ENCODE measurements around the gene BSN. TPM values are rescaled to one million over a fixed set of nuclear protein-coding genes. Genes with fewer than 3 reads are reported as not detected.

BSN gene
- total RNA-seq = 1 to 10 TPM; 1.3 to 6.6 TPM

- peak; percentile 92 for ATAC-seq
- WGBS, 2 donors = 3 to 5% methylated on average over 17 to 65 of the region's 76 CpGs
- peak within 1 kb of the TSS; percentile 52 to 75 (median 69) for H3K27ac ChIP-seq
- no peaks in the 10 kb centered on the region for H3K36me3 ChIP-seq (replicated peaks in 1 of 2; ENCODE audit: insufficient read depth in 1 of 2, low read depth in 2 of 2)
- TF ChIP-seq CTCF (IDR thresholded peaks at IDR 0.05) = peak in 1 of 7 experiments; percentile 7
- TF ChIP-seq POLR2A (IDR thresholded peaks at IDR 0.05) = peak; percentile 35 to 75 (median 75)
- H3K9me3 ChIP-seq = no peaks in the 10 kb centered on the region
- no peaks in the 10 kb centered on the region for H3K27me3 ChIP-seq
- DNase-seq = peak; percentile 92 to 94 (median 93)
- intact Hi-C loops (cut with DNase I) = no loop called here
- peaks cover 18% of the 10 kb centered on the region for H3K4me1 ChIP-seq
- peak within 1 kb of the TSS; percentile 68 to 80 for H3K4me3 ChIP-seq
Measured at GRCh38 chr3:49553692-49554632, at the start of gene BSN. TSS of gene BSN (plus strand) at chr3:49554477. CDS start at chr3:49554603, 126 bp downstream.

- Histone ChIP-seq H3K4me3 (no peak overlapping the region), H3K4me1 (peaks cover 25% of the 10 kb centered on the region), H3K36me3 (replicated peaks in 1 of 2; ENCODE audit: insufficient read depth in 1 of 2, low read depth in 2 of 2) (peaks cover 0 to 6% of the 10 kb centered on the region in 2 donors), H3K27me3 (no peaks in the 10 kb centered on the region), H3K27ac (no peak overlapping the region), H3K9me3 (no peaks in the 10 kb centered on the region)
- intact Hi-C loops (cut with DNase I) = no loop called here
- 85 to 93% methylated on average over 3 of the region's 3 CpGs for WGBS, 2 donors
- TF ChIP-seq CTCF (IDR thresholded peaks at IDR 0.05) = no peak
- TF ChIP-seq POLR2A (IDR thresholded peaks at IDR 0.05) = no peak
- DNase-seq = no peak
- ATAC-seq = no peak
Measured at GRCh38 chr3:49506906-49507305, 47.4 kb upstream of the BSN start.

- ATAC-seq = no peak
- WGBS, 2 donors = 25 to 44% methylated on average over 2 of the region's 2 CpGs
- Histone ChIP-seq H3K9me3 (no peaks in the 10 kb centered on the region), H3K4me1 (peaks cover 39% of the 10 kb centered on the region), H3K27ac (peak overlapping the region in 1 of 4 donors; percentile 21), H3K36me3 (replicated peaks in 1 of 2; ENCODE audit: insufficient read depth in 1 of 2, low read depth in 2 of 2) (peaks cover 0 to 6% of the 10 kb centered on the region in 2 donors), H3K4me3 (no peak overlapping the region), H3K27me3 (no peaks in the 10 kb centered on the region)
- DNase-seq = no peak
- TF ChIP-seq POLR2A (IDR thresholded peaks at IDR 0.05) = no peak
- TF ChIP-seq CTCF (IDR thresholded peaks at IDR 0.05) = no peak
- intact Hi-C loops (cut with DNase I) = no loop called here
Measured at GRCh38 chr3:49509028-49509561, 45.2 kb upstream of the BSN start.

GRCh38 chr3:49511639-49512038 is 42.6 kb upstream of the BSN start:
- no peak overlapping the region for H3K27ac ChIP-seq
- intact Hi-C loops (cut with DNase I) = no loop called here
- WGBS, 2 donors = 90 to 93% methylated on average over 2 of the region's 2 CpGs
- H3K27me3 ChIP-seq = no peaks in the 10 kb centered on the region
- no peaks in the 10 kb centered on the region for H3K9me3 ChIP-seq
- peaks cover 32% of the 10 kb centered on the region for H3K4me1 ChIP-seq
- TF ChIP-seq CTCF (IDR thresholded peaks at IDR 0.05) = no peak
- TF ChIP-seq POLR2A (IDR thresholded peaks at IDR 0.05) = no peak
- H3K4me3 ChIP-seq = no peak overlapping the region
- H3K36me3 ChIP-seq (replicated peaks in 1 of 2; ENCODE audit: insufficient read depth in 1 of 2, low read depth in 2 of 2) = peaks cover 0 to 6% of the 10 kb centered on the region in 2 donors
- DNase-seq (no peak), ATAC-seq (no peak)

Measured in body of pancreas (tissue), 4 donors.